ENCODE data around the gene GABRG3. TPM values are rescaled to one million over a fixed set of nuclear protein-coding genes. Genes with fewer than 3 reads are reported as not detected.

GABRG3 gene
- polyA plus RNA-seq, 1 experiment: not detected

GRCh38 chr15:27587810-27588209 is 616.8 kb downstream of the GABRG3 start:
- Histone ChIP-seq H3K27me3 (ENCODE audit: control insufficient read depth, insufficient read depth, low read length) (no peaks in the 10 kb centered on the region), H3K9me3 (ENCODE audit: control insufficient read depth, insufficient read depth, low read length) (peaks cover 4% of the 10 kb centered on the region; the same call in 1 of the 2 replicates), H3K4me3 (ENCODE audit: low read depth, low read length) (no peak overlapping the region), H3K27ac (ENCODE audit: low read depth, low read length) (no peak overlapping the region)
- no peak for DNase-seq (ENCODE audit: low read depth, low spot score)
- TF ChIP-seq CTCF (IDR thresholded peaks at IDR 0.05; ENCODE audit: low read depth, low read length): no peak
- ChIA-PET POLR2A (no interaction called here), CTCF (no interaction called here)

- no peak for DNase-seq (ENCODE audit: low read depth, low spot score)
- no peaks in the 10 kb centered on the region for H3K27me3 ChIP-seq (ENCODE audit: control insufficient read depth, insufficient read depth, low read length)
- peaks cover 4% of the 10 kb centered on the region; the same call in 1 of the 2 replicates for H3K9me3 ChIP-seq (ENCODE audit: control insufficient read depth, insufficient read depth, low read length)
- no peak overlapping the region for H3K27ac ChIP-seq (ENCODE audit: low read depth, low read length)
- no peak for TF ChIP-seq CTCF (IDR thresholded peaks at IDR 0.05; ENCODE audit: low read depth, low read length)
- POLR2A ChIA-PET: no interaction called here
- CTCF ChIA-PET: no interaction called here
- H3K4me3 ChIP-seq (ENCODE audit: low read depth, low read length): no peak overlapping the region
These were observed 618.3 kb downstream of the GABRG3 start for GRCh38 chr15:27589260-27589659.

GRCh38 chr15:27589782-27590181 is 618.8 kb downstream of the GABRG3 start:
- no peak for TF ChIP-seq CTCF (IDR thresholded peaks at IDR 0.05; ENCODE audit: low read depth, low read length)
- peaks cover 4% of the 10 kb centered on the region; the same call in 1 of the 2 replicates for H3K9me3 ChIP-seq (ENCODE audit: control insufficient read depth, insufficient read depth, low read length)
- H3K27ac ChIP-seq (ENCODE audit: low read depth, low read length): no peak overlapping the region
- H3K4me3 ChIP-seq (ENCODE audit: low read depth, low read length): no peak overlapping the region
- DNase-seq (ENCODE audit: low read depth, low spot score): no peak
- H3K27me3 ChIP-seq (ENCODE audit: control insufficient read depth, insufficient read depth, low read length): no peaks in the 10 kb centered on the region
- POLR2A ChIA-PET: no interaction called here
- CTCF ChIA-PET: no interaction called here

Small RNAs within 50 kb of the gene (small RNA-seq; reads per million reads assigned to genes)
- gene RNA5SP391 (ENCODE audit: insufficient read length, low read depth) (not detected), gene SERPINE4P (ENCODE audit: insufficient read length, low read depth) (not detected)

Other genes starting within 250 kb of the GABRG3 start
- gene GABRB3, start 198.1 kb upstream of the GABRG3 start, polyA plus RNA-seq (2011; rRNA removed): 0.27 and 0.63 TPM in 2 replicates
- gene GABRA5, start 104.1 kb upstream of the GABRG3 start, polyA plus RNA-seq (2011; rRNA removed): 3.5 and 3.6 TPM in 2 replicates

Measured in AG04450 (cell line).